Urinary bladder (tissue), 4 donors: ENCODE results near the gene RSPO3. TPM values are rescaled to one million over a fixed set of nuclear protein-coding genes. Genes with fewer than 3 reads are reported as not detected.

Source experiments
- DNase-seq: peaks from one replicate; pipeline ENCODE4 v3.0.0-alpha.2; 2015; ENCODE audit errors: extremely low spot score
- H3K27ac ChIP-seq: one replicate; pipeline ENCODE4 v1.5.1; 2013; ENCODE audit warnings: low read depth, mild to moderate bottlenecking, moderate library complexity
- H3K36me3 ChIP-seq: one replicate; pipeline ENCODE4 v1.6.1; 2013; ENCODE audit warnings: mild to moderate bottlenecking, moderate library complexity; ENCODE audit not compliant: insufficient read depth
- H3K4me1 ChIP-seq: one replicate; pipeline ENCODE4 v1.6.1; 2013; ENCODE audit warnings: mild to moderate bottlenecking, moderate library complexity; ENCODE audit not compliant: insufficient read depth
- H3K4me3 ChIP-seq: one replicate; pipeline ENCODE4 v1.5.1; 2013; ENCODE audit warnings: low read depth, low read length
- WGBS: extraction: QIAGEN DNeasy Blood & Tissue Kit; methylation state at CpG from one replicate; pipeline ENCODE4 v1.1.7; 2013; 5-methylcytosine and 5-hydroxymethylcytosine counted together
- polyA plus RNA-seq: library from polyadenylated mRNA; stranded (reverse); fragments of 200-250 nt; gene quantifications from one replicate; pipeline ENCODE4 v1.2.3, GENCODE V29; 2013
- total RNA-seq: library from RNA; depleted of rRNA; stranded (reverse); fragments of >200 nt; gene quantifications from one replicate; pipeline ENCODE4 v1.2.3, GENCODE V29; 2014
- donor health status: healthy with polysubstance abuse.
- donor health status: healthy.

The RSPO3 gene
- total and polyA plus RNA-seq, 2 donors: 4.4 to 4.9 TPM

DNA sequence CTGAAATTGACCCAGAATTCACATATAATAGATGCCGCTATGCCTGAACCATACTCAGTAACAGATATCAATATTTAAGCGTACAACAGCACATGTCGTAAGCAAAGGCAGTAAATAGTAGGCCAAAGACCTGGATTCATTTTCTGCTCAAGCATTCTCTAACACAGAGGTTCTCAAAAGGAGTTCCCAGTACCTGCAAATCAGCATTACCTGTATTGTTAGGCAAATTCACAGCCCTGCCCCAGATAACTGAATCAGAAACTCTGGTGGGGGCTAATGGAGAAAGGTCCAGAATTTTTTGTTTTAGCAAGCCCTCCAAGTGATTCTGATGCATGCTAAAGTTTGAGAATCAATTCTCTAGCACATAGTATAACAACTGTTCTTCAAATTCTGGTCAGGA lies 36.0 kb downstream of the RSPO3 start:
- DNase-seq: no peak
- Histone ChIP-seq H3K27ac (no peak overlapping the region), H3K4me1 (no peaks in the 10 kb centered on the region), H3K36me3 (no peaks in the 10 kb centered on the region), H3K4me3 (no peak overlapping the region)
- 96% methylated on average over 3 of the region's 3 CpGs for WGBS

DNA sequence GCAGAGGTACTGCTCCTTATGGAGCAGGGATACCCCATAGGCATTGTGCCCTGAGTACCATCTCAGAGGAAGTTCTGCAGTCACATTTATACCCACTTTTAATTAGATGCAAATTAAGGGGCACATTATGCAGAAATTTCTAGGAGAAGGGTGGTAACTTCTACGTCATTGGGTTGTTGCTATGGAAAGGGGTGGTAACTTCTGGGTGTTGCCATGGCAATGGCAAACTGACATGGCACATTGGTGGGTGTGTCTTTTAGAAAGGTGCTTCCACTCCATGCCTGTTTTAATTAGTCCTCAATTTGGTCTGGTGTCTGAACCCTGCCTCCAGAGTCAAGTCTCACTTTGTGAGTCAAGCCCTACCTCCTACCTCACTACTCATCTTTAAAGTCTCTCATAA lies 42.0 kb downstream of the RSPO3 start:
- DNase-seq: no peak
- Histone ChIP-seq H3K27ac (no peak overlapping the region), H3K4me3 (no peak overlapping the region), H3K4me1 (no peaks in the 10 kb centered on the region), H3K36me3 (no peaks in the 10 kb centered on the region)
- WGBS: 88% methylated on average over 1 of the region's 1 CpG

DNA sequence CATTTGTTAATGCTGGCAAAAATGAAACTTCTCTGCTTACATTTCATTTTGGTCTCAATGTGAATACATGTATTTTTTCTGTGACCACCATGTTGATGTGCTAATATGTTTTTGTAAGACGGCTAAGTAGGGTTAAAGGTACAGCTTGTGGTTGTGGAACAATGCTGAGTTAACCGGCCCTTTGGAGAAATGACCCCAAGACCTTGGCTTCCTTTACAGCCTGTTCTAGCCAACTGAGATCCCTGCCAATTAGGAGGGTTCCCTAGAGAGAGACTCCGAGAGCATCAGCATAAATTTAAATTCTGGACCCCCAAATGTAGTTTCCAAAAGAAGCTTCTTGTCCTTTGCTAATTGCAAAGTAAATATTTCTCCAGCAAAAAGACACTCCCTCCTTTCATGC lies 44.4 kb downstream of the RSPO3 start:
- no peak for DNase-seq
- 42% methylated on average over 3 of the region's 3 CpGs for WGBS
- H3K36me3 ChIP-seq: no peaks in the 10 kb centered on the region
- no peak overlapping the region for H3K27ac ChIP-seq
- H3K4me1 ChIP-seq: no peaks in the 10 kb centered on the region
- H3K4me3 ChIP-seq: no peak overlapping the region

DNA sequence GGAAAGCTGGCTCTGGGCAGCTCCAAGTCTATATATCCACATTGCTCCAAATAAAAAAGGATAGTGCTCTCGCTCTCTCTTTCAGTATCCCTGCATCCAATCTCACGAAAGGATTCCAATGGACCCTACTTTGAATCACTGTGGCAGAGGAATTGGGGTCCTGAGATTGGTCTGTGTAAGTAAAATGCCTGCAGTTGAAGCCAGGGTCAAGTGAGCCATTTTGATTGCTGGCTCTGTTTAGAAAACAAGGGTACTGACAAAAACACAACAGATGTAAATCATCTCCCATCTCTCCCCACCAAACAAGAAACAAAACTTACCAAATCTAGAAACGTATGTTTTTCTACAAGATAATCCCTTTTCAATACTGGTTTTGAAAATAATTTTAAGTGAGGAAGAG lies 45.6 kb downstream of the RSPO3 start:
- Histone ChIP-seq H3K36me3 (no peaks in the 10 kb centered on the region), H3K27ac (no peak overlapping the region), H3K4me1 (no peaks in the 10 kb centered on the region), H3K4me3 (no peak overlapping the region)
- WGBS: 66% methylated on average over 3 of the region's 3 CpGs
- DNase-seq: no peak

DNA sequence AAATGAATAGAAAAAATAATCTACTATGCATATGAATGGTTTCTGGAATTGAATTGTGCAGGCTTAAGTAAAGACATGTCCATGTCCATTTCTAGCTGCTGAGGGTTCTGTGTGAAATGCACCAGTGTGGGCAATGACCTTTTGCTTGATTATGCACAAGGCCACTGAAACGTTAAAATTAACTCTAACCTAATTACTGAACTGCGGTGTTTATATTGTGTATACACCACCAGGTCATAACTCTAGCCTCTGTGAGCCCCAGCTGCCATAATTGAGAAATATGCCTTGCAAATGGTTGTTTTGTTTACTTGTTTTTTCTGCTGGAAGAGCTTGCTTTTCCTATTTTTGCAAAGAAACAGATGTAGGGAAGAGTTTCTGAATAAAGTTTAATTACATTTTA lies 46.1 kb downstream of the RSPO3 start:
- Histone ChIP-seq H3K4me3 (no peak overlapping the region), H3K27ac (no peak overlapping the region), H3K4me1 (no peaks in the 10 kb centered on the region), H3K36me3 (no peaks in the 10 kb centered on the region)
- WGBS: 45% methylated on average over 2 of the region's 2 CpGs
- DNase-seq: no peak

DNA sequence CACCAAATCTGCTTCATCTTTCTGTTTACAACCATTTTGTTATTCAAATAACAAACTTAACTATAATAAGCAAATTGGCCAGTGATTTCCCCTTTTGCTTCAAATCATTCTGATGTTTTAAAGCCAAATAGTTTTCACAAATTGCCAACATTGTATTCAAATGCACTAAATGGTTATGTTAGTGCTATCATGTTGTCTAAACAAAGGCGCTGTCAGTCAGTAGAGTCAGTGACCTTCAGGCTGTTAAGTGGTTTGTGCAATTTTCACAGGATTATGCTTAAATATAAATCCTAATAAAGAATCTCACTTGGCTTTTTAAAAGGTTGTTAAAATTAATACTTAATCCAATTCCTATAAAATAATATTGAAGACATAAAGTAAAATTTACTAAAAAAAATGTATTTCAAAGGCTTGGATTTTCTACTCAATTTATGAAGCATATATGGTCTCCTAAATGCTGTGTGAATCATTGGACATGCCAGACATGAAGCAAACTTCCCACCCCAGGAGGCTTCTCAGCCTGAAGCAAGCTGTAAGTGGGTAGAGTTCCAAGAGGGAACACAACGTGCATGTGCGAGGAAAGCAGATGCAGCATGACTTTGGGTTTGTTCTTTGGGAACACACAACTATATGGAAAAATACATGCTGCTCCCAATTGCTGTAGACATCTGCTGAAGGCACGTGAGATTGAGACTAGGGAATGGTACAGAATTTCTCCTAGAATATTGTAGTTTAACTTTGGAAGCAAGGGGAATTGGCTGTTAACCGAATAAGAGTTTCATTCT lies 54.9 kb downstream of the RSPO3 start:
- Histone ChIP-seq H3K4me1 (no peaks in the 10 kb centered on the region), H3K4me3 (no peak overlapping the region), H3K27ac (no peak overlapping the region), H3K36me3 (no peaks in the 10 kb centered on the region)
- 75% methylated on average over 5 of the region's 5 CpGs for WGBS
- no peak for DNase-seq

DNA sequence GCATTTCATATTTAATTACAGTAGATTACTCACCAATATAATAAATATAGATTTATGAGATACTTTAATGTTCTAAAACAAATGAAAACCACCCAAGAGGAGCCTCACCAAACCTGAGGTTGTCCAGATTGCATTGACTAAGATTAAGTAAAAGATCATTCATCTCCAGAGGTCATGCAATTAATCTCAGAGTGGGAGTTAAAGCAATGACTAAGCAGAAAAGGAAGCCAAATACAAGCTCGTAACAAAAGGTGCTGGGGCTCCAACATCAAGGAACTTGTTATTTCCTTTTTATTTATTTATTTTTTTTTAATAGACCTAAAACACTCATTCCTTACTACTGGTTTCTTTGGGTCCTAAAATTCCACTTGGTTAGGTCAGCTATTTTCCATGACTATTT lies 57.7 kb downstream of the RSPO3 start:
- DNase-seq: no peak
- 46% methylated on average over 1 of the region's 1 CpG for WGBS
- Histone ChIP-seq H3K4me1 (no peaks in the 10 kb centered on the region), H3K4me3 (no peak overlapping the region), H3K27ac (no peak overlapping the region), H3K36me3 (no peaks in the 10 kb centered on the region)

DNA sequence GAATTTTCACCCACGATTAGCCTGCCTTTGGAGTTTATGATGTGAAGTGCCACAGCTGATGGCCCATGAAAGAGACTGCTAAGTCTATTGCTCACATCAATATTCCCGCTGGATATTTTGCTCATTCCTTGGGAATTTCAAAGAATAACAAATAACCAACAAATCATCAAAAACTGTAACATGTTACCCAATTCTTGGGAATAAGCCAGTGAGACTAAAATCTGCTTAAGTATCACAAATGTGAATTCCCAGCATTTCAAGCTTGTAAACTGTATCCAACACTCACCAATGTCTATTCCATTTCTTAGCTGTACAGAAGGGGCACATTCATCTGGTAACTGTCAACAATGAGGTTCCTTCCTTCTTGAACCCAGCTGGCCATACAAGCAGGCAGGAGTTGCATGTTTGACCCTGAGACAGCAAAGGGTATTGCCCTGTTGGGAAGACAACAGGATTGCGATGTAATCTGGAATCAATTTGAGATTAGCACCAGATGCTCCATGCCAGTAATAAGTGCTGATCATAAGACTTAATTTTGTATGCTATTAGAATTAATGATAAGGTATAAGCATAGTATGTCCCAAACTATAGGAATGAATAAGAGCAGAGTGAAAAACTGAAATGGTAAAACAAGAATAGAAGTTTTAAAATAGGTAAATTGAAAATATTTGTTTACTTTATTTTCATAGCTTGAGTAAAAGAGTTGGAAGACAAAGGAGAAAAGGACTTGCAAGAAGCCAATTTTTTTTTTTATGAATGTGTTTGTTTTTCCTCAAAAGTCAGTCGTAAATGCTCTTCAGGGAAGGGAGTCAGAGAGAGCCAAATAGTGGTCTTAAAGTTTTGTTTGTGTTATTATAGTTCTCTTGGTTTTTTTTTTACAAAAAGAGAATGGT lies 58.8 kb downstream of the RSPO3 start:
- Histone ChIP-seq H3K27ac (no peak overlapping the region), H3K4me3 (no peak overlapping the region), H3K4me1 (no peaks in the 10 kb centered on the region), H3K36me3 (no peaks in the 10 kb centered on the region)
- DNase-seq: no peak
- WGBS: 48% methylated on average over 4 of the region's 4 CpGs

DNA sequence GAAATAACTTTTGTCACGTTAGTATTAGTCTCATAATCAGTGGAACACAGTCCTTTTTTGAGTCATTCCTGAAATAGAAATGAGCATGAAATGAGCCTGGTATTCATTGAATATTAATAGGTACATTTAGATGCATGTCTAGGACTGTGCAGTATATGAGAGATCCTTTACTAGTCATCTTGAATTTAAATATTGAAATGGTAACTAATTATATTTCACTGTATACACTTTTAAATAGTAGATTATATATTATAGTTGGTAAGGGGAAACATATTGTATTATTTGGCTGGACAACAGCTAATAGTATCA lies 59.4 kb downstream of the RSPO3 start:
- WGBS: 25% methylated on average over 1 of the region's 1 CpG
- DNase-seq: no peak
- no peak overlapping the region for H3K4me3 ChIP-seq
- H3K4me1 ChIP-seq: no peaks in the 10 kb centered on the region
- no peaks in the 10 kb centered on the region for H3K36me3 ChIP-seq
- no peak overlapping the region for H3K27ac ChIP-seq

DNA sequence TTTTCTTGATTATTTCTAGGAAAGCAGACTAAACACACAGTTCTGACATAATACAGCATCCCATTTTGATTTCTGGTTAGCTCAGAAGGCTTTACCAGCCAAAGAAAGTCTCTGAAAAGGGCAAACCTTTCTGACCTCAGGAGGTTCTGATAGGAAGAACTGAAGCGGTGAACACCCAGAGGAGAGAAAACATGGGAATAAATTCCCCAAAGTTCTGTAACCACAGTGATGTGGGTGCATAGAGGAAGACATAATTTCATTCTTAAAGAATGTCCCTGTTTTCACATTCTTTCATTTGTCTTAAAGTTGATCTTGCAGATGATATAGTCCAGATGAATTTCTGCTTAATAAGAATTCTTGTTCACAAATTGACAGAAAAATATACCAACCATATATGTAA lies 60.3 kb downstream of the RSPO3 start:
- Histone ChIP-seq H3K4me1 (no peaks in the 10 kb centered on the region), H3K27ac (no peak overlapping the region), H3K36me3 (no peaks in the 10 kb centered on the region), H3K4me3 (no peak overlapping the region)
- 72% methylated on average over 1 of the region's 1 CpG for WGBS
- no peak for DNase-seq

DNA sequence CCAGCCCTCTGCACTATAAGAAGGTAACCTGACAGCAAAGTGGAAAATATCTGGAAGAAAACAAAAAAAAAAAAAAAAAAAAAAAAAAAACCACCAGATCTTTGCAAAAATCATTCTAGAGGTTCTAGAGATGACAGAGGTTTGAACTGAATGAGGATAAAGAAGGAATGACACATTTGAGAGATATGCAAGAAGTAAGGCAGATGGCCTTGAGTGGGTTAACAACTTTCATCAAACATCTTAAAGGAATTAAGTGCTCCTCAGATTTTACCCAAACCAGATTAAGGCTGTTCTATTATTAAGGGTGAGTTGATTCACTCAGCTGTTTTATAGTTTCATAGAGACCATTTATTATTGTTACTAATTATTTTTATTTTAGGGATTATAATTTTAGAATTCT lies 62.0 kb downstream of the RSPO3 start:
- Histone ChIP-seq H3K4me3 (no peak overlapping the region), H3K36me3 (no peaks in the 10 kb centered on the region), H3K27ac (no peak overlapping the region), H3K4me1 (no peaks in the 10 kb centered on the region)
- no peak for DNase-seq

DNA sequence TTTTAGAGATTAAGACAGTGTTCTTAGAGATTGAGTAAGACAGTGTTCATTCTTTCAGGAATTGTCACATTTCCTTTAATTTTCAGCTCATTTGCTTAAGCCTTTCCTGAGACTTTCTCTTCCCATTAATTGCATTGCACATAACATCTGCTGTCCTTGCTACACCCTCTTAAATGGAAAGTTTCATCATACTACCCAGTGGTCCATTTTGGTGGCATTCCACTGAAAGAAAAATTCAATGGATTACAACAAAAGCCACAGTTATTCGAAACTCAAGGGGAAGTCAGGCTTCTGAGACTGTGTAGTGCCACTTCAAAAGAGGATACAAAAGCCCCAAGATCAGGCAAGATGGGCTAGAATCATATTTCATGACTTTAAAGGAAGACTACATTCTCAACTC lies 64.0 kb downstream of the RSPO3 start:
- 84% methylated on average over 1 of the region's 1 CpG for WGBS
- Histone ChIP-seq H3K4me3 (no peak overlapping the region), H3K27ac (no peak overlapping the region)

DNA sequence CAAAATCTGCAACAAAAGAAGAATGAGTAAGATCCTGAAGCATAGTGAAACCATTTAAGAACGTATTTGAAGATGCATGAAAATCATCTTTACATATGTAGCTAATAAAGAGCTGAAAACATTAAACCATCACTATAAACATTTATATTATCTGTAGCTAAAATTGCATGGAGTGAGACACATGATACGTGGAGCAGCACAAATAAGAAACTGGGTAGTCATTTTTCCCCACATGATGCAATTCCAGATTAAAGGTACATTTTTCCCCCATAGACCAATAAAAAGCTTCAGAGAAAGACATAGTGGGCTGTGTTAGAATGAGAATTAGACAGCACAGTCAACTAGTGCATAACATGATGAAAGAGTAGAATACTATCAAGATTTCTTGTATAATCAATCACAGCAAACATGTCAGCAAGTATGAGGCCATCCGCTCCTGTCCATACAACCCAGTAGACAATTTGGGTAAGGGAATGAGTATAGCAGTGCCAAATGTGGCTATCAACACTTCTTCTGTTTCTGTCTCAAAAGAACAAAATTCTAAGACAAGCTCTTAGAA lies 67.0 kb downstream of the RSPO3 start:
- H3K36me3 ChIP-seq: no peaks in the 10 kb centered on the region
- no peak overlapping the region for H3K27ac ChIP-seq
- DNase-seq: no peak
- H3K4me1 ChIP-seq: no peaks in the 10 kb centered on the region
- no peak overlapping the region for H3K4me3 ChIP-seq
- WGBS: 62% methylated on average over 3 of the region's 3 CpGs

More for the DNA sequence above, 64.0 kb downstream of the RSPO3 start:
- no peak for DNase-seq
- Histone ChIP-seq H3K4me1 (no peaks in the 10 kb centered on the region), H3K36me3 (no peaks in the 10 kb centered on the region)

DNA sequence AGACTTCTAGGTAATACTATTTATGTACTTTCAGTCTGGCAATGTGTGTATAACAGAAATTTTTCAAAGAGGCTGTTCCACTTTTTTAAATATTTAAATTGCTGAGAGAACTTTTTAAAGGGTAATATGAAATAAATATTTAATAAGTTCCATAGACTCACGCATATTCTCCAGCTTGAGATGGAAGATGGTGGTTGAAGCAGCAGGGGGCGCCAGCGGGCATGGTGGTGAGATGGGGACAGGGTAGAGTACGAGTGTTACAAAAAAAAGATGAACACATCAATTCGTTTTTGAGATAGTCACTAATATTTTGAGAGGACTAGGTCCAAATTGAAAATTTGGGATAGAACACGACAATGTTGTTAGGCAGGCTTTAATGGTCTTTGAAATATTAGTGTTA lies 68.4 kb downstream of the RSPO3 start:
- Histone ChIP-seq H3K27ac (no peak overlapping the region), H3K4me1 (no peaks in the 10 kb centered on the region), H3K36me3 (no peaks in the 10 kb centered on the region), H3K4me3 (no peak overlapping the region)
- WGBS: 49% methylated on average over 6 of the region's 6 CpGs
- no peak for DNase-seq
